ENCODE results near the gene HS3ST5.

DNA sequence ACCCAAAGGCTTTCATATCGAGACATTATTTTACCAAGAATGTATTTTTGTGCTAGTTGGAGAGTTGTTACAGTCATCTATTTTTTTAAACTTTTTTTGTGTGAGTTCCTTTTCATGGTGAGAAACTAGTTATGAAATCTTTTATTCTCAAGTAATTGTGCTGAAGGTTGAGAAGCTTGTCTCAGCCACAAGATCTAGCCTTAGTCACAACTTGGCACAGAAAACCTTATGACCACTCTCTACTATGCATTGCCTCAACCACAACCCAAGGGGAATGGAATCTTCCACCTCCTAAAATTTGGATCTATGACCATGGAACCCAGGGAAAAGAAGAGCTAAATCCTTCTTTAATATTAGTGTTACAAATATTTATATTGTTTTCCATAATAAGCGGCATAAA, 58.5 kb downstream of the HS3ST5 start:
- TF ChIP-seq, protein P1, sequence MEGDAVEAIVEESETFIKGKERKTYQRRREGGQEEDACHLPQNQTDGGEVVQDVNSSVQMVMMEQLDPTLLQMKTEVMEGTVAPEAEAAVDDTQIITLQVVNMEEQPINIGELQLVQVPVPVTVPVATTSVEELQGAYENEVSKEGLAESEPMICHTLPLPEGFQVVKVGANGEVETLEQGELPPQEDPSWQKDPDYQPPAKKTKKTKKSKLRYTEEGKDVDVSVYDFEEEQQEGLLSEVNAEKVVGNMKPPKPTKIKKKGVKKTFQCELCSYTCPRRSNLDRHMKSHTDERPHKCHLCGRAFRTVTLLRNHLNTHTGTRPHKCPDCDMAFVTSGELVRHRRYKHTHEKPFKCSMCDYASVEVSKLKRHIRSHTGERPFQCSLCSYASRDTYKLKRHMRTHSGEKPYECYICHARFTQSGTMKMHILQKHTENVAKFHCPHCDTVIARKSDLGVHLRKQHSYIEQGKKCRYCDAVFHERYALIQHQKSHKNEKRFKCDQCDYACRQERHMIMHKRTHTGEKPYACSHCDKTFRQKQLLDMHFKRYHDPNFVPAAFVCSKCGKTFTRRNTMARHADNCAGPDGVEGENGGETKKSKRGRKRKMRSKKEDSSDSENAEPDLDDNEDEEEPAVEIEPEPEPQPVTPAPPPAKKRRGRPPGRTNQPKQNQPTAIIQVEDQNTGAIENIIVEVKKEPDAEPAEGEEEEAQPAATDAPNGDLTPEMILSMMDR (conservative IDR thresholded peaks at IDR 0.05; ENCODE audit: low read depth in 2 of 2) = no peak
- TF ChIP-seq POLR2AphosphoS5 (IDR thresholded peaks at IDR 0.05; ENCODE audit: low read depth) (no peak), JUNB (IDR thresholded peaks at IDR 0.05; ENCODE audit: unreplicated experiment) (no peak), EZH2 (IDR thresholded peaks at IDR 0.05; ENCODE audit: low read depth, unreplicated experiment) (no peak), CREB1 (CRISPR knock-in tag; IDR thresholded peaks at IDR 0.05; ENCODE audit: low read depth) (no peak)
- TF ChIP-seq, protein P2, sequence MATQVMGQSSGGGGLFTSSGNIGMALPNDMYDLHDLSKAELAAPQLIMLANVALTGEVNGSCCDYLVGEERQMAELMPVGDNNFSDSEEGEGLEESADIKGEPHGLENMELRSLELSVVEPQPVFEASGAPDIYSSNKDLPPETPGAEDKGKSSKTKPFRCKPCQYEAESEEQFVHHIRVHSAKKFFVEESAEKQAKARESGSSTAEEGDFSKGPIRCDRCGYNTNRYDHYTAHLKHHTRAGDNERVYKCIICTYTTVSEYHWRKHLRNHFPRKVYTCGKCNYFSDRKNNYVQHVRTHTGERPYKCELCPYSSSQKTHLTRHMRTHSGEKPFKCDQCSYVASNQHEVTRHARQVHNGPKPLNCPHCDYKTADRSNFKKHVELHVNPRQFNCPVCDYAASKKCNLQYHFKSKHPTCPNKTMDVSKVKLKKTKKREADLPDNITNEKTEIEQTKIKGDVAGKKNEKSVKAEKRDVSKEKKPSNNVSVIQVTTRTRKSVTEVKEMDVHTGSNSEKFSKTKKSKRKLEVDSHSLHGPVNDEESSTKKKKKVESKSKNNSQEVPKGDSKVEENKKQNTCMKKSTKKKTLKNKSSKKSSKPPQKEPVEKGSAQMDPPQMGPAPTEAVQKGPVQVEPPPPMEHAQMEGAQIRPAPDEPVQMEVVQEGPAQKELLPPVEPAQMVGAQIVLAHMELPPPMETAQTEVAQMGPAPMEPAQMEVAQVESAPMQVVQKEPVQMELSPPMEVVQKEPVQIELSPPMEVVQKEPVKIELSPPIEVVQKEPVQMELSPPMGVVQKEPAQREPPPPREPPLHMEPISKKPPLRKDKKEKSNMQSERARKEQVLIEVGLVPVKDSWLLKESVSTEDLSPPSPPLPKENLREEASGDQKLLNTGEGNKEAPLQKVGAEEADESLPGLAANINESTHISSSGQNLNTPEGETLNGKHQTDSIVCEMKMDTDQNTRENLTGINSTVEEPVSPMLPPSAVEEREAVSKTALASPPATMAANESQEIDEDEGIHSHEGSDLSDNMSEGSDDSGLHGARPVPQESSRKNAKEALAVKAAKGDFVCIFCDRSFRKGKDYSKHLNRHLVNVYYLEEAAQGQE (IDR thresholded peaks at IDR 0.05; ENCODE audit: unreplicated experiment) = no peak
- TF ChIP-seq, protein P3, sequence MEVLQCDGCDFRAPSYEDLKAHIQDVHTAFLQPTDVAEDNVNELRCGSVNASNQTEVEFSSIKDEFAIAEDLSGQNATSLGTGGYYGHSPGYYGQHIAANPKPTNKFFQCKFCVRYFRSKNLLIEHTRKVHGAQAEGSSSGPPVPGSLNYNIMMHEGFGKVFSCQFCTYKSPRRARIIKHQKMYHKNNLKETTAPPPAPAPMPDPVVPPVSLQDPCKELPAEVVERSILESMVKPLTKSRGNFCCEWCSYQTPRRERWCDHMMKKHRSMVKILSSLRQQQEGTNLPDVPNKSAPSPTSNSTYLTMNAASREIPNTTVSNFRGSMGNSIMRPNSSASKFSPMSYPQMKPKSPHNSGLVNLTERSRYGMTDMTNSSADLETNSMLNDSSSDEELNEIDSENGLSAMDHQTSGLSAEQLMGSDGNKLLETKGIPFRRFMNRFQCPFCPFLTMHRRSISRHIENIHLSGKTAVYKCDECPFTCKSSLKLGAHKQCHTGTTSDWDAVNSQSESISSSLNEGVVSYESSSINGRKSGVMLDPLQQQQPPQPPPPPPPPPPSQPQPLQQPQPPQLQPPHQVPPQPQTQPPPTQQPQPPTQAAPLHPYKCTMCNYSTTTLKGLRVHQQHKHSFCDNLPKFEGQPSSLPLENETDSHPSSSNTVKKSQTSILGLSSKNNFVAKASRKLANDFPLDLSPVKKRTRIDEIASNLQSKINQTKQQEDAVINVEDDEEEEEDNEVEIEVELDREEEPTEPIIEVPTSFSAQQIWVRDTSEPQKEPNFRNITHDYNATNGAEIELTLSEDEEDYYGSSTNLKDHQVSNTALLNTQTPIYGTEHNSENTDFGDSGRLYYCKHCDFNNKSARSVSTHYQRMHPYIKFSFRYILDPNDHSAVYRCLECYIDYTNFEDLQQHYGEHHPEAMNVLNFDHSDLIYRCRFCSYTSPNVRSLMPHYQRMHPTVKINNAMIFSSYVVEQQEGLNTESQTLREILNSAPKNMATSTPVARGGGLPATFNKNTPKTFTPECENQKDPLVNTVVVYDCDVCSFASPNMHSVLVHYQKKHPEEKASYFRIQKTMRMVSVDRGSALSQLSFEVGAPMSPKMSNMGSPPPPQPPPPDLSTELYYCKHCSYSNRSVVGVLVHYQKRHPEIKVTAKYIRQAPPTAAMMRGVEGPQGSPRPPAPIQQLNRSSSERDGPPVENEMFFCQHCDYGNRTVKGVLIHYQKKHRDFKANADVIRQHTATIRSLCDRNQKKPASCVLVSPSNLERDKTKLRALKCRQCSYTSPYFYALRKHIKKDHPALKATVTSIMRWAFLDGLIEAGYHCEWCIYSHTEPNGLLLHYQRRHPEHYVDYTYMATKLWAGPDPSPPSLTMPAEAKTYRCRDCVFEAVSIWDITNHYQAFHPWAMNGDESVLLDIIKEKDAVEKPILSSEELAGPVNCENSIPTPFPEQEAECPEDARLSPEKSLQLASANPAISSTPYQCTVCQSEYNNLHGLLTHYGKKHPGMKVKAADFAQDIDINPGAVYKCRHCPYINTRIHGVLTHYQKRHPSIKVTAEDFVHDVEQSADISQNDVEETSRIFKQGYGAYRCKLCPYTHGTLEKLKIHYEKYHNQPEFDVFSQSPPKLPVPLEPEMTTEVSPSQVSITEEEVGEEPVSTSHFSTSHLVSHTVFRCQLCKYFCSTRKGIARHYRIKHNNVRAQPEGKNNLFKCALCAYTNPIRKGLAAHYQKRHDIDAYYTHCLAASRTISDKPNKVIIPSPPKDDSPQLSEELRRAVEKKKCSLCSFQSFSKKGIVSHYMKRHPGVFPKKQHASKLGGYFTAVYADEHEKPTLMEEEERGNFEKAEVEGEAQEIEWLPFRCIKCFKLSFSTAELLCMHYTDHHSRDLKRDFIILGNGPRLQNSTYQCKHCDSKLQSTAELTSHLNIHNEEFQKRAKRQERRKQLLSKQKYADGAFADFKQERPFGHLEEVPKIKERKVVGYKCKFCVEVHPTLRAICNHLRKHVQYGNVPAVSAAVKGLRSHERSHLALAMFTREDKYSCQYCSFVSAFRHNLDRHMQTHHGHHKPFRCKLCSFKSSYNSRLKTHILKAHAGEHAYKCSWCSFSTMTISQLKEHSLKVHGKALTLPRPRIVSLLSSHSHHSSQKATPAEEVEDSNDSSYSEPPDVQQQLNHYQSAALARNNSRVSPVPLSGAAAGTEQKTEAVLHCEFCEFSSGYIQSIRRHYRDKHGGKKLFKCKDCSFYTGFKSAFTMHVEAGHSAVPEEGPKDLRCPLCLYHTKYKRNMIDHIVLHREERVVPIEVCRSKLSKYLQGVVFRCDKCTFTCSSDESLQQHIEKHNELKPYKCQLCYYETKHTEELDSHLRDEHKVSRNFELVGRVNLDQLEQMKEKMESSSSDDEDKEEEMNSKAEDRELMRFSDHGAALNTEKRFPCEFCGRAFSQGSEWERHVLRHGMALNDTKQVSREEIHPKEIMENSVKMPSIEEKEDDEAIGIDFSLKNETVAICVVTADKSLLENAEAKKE (CRISPR knock-in tag; IDR thresholded peaks at IDR 0.05) = no peak
- TF ChIP-seq, protein P4, sequence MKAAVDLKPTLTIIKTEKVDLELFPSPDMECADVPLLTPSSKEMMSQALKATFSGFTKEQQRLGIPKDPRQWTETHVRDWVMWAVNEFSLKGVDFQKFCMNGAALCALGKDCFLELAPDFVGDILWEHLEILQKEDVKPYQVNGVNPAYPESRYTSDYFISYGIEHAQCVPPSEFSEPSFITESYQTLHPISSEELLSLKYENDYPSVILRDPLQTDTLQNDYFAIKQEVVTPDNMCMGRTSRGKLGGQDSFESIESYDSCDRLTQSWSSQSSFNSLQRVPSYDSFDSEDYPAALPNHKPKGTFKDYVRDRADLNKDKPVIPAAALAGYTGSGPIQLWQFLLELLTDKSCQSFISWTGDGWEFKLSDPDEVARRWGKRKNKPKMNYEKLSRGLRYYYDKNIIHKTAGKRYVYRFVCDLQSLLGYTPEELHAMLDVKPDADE (IDR thresholded peaks at IDR 0.05) = no peak

Measured in GM23338 (cell line).